Ishikawa (cell line): Measurements from ENCODE around the gene FAM234A.

Source experiments
- CEBPB ChIP-seq: IDR thresholded peaks from 2 replicates; pipeline ENCODE4 v1.6.1; 2012
- CREB1 ChIP-seq: IDR thresholded peaks from 2 replicates; pipeline ENCODE4 v1.6.1; 2012; ENCODE audit warnings: low read depth
- EGR1 ChIP-seq: IDR thresholded peaks from 2 replicates; pipeline ENCODE4 v1.6.1; 2012
- EP300 ChIP-seq: IDR thresholded peaks from 2 replicates; pipeline ENCODE4 v1.6.1; 2012; ENCODE audit warnings: borderline replicate concordance
- FOXM1 ChIP-seq: IDR thresholded peaks from 2 replicates; pipeline ENCODE4 v1.6.1; 2012; ENCODE audit warnings: low read depth, borderline replicate concordance
- MAX ChIP-seq: IDR thresholded peaks from 2 replicates; pipeline ENCODE4 v1.6.1; 2012
- NFIC ChIP-seq: IDR thresholded peaks from 2 replicates; pipeline ENCODE4 v1.6.1; 2012
- RAD21 ChIP-seq: IDR thresholded peaks from 2 replicates; pipeline ENCODE4 v1.6.1; 2012; ENCODE audit warnings: low read depth
- REST ChIP-seq: IDR thresholded peaks from 2 replicates; pipeline ENCODE4 v1.6.1; 2012; ENCODE audit warnings: low read depth, mild to moderate bottlenecking
- TAF1 ChIP-seq: IDR thresholded peaks from 2 replicates; pipeline ENCODE4 v1.6.1; 2012; ENCODE audit warnings: low read depth, mild to moderate bottlenecking
- TCF12 ChIP-seq: IDR thresholded peaks from 2 replicates; pipeline ENCODE4 v1.6.1; 2012; ENCODE audit warnings: low read depth
- TEAD4 ChIP-seq: IDR thresholded peaks from 2 replicates; pipeline ENCODE4 v1.6.1; 2012
- YY1 ChIP-seq: IDR thresholded peaks from 2 replicates; pipeline ENCODE4 v1.6.1; 2012; ENCODE audit warnings: low read depth
- ZBTB7A ChIP-seq: IDR thresholded peaks from 2 replicates; pipeline ENCODE4 v1.6.1; 2012; ENCODE audit warnings: low read depth
- TF ChIP-seq, protein P1 (sequence below): IDR thresholded peaks from 2 replicates; pipeline ENCODE4 v1.6.1; 2012

FAM234A gene

DNA sequence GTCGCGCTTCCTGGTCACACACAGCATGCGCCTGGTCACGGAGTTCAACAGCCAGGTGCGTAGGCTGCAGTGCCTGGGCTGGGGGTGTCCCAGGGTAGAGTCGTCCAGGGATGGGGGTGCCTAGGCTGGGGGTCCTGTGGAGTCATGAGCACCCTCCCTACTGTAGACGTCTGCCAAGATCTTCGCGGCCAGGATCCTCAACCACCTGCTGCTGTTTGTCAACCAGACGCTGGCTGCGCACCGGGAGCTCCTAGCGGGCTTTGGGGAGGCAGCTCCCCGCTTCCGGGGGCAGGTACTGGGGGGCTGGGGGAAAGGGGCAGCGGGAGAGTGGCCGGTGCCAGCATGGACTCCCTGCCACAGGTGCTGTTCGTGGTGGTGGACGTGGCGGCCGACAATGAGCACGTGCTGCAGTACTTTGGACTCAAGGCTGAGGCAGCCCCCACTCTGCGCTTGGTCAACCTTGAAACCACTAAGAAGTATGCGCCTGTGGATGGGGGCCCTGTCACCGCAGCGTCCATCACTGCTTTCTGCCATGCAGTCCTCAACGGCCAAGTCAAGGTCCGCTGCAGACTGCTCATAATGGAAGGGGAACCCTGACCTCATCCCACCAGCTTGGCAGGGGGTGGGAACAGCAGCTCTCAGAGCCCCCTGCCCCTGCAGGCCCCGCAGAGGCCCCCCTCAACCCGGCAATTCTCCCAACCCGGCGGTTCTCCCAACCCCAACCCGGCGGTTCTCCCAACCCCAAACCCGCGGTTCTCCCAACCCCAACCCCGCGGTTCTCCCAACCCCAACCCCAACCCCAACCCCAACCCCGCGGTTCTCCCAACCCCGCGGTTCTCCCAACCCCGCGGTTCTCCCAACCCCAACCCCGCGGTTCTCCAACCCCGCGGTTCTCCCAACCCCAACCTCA lies 50.8 kb downstream of the FAM234A start:
- no peak for TF ChIP-seq CREB1
- no peak for TF ChIP-seq NFIC
- TF ChIP-seq TEAD4, result no peak
- TF ChIP-seq ZBTB7A, result no peak
- TF ChIP-seq REST, result no peak
- TF ChIP-seq EGR1, result no peak
- TF ChIP-seq RAD21, result no peak
- no peak for TF ChIP-seq TAF1
- no peak for TF ChIP-seq TCF12
- TF ChIP-seq FOXM1, result no peak
- no peak for TF ChIP-seq EP300
- TF ChIP-seq, protein P1, sequence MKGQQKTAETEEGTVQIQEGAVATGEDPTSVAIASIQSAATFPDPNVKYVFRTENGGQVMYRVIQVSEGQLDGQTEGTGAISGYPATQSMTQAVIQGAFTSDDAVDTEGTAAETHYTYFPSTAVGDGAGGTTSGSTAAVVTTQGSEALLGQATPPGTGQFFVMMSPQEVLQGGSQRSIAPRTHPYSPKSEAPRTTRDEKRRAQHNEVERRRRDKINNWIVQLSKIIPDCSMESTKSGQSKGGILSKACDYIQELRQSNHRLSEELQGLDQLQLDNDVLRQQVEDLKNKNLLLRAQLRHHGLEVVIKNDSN, result no peak
- no peak for TF ChIP-seq CEBPB
- no peak for TF ChIP-seq MAX
- no peak for TF ChIP-seq YY1

- TF ChIP-seq EGR1 (no peak), TEAD4 (no peak), REST (no peak), ZBTB7A (no peak), RAD21 (no peak), EP300 (no peak), TAF1 (no peak), MAX (no peak), CEBPB (no peak), NFIC (no peak), CREB1 (no peak), TCF12 (no peak), FOXM1 (no peak), YY1 (no peak)
- TF ChIP-seq, protein P1, result no peak
Observed at GRCh38 chr16:286491-287297, 52.1 kb downstream of the FAM234A start.

DNA sequence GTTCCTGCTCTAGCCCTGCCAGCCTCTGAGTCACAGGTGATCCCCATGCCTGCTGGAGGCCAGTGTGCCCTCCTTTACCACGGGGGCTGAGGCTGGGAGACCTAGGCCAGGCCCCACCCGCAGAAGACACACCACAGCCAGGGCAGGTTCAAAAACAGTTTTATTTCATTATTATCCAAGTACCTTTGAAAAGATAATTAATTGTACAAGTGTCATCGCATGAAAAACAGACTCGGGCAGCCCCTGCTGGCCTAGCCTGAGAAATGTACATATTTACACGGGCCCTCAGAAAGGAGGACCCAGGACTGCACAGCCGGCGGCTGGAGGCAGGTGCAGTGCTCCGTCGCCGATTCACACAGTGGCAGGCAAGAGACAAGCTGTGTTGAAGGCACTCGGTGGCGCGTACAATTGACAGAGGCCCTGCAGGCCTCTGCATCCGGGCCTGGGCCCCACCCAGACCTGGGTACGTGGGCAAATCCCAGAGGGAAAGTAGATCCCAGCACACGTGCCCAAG lies 52.7 kb downstream of the FAM234A start:
- TF ChIP-seq MAX (no peak), RAD21 (peak; percentile 28; the same call in 1 of the 2 replicates)

GRCh38 chr16:287981-288920 lies 53.6 kb downstream of the FAM234A start:
- TF ChIP-seq CEBPB, result no peak
- no peak for TF ChIP-seq FOXM1
- no peak for TF ChIP-seq REST
